Activated CD8-positive, alpha-beta memory T cell treated with anti-CD3 and anti-CD28 coated beads, Interleukin-2, amount 50 U/mL, for 48 hours (primary cell): ENCODE measurements around the gene UNC45A.
"Not testable (repeated sequence)": the region's sequence is repeated elsewhere in the genome, so short reads cannot be mapped to it uniquely, and the experiment has no call there.

Experiments
- DNase-seq: peaks from one replicate; pipeline ENCODE4 v3.0.0-alpha.2; 2020

The UNC45A gene

GRCh38 chr15:90903733-90904536, 31.1 kb upstream of the UNC45A start:
- no peak for DNase-seq

- DNase-seq: no peak
Observed at GRCh38 chr15:90904746-90905145, 30.3 kb upstream of the UNC45A start.

DNA sequence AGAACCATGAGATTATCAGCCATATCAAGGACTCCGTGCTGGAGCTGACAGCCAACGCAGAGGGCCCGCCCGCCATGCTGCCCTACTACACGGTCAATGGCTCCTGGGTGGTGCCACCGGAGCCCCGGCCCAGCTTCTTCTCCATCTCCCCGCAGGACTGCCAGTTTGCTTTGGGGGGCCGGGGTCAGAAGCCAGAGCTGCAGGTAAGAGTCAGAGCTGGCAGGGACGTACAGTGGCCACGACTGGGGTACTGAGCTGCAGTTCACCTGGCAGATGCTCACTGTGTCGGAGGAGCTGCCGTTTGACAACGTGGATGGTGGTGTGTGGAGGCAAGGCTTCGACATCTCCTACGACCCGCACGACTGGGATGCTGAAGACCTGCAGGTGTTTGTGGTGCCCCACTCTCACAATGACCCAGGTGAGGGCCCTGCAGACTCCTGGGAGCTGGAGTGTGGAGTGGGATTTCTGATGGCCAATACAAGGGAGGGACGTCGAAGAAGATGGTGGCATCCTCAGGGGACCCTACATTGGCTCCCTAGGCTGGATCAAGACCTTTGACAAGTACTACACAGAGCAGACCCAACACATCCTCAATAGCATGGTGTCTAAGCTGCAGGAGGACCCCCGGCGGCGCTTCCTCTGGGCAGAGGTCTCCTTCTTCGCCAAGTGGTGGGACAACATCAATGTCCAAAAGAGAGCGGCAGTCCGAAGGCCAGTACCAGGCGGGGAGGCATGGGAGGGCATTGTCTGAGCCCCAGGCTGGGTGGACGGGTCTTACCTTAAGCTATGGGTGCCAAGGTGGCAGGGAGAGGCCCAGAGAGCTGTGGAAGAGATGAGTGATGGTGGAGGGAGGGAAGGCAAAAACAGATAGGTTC, 29.5 kb upstream of the UNC45A start:
- DNase-seq: no peak

DNA sequence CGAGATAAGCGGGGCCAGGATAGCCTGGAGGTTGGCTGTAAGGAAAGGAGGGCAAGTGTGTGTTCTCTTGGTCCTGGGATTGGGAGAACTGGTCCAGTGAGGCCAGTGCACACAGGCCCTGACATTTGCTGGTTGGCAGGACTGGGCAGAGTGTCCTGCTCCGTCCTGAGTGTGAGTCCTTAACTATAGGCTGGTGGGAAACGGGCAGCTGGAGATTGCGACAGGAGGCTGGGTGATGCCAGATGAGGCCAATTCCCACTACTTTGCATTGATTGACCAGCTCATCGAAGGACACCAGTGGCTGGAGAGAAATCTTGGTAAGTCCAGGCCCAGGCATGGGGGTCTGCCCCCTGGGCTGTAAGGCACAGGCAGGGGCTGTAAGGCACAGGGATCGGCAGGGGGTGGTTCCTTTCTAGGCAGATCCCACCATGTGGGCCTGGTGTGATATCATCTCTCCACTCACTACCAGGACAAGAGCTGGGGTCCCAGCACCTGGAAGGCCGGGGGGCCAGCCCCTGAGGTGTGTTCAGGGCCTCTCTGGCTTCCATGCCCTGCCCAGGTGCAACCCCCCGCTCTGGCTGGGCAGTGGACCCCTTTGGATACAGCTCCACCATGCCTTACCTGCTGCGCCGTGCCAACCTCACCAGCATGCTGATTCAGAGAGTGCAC, 28.8 kb upstream of the UNC45A start:
- DNase-seq: no peak

GRCh38 chr15:90907051-90907660, 27.9 kb upstream of the UNC45A start:
- DNase-seq: no peak

DNA sequence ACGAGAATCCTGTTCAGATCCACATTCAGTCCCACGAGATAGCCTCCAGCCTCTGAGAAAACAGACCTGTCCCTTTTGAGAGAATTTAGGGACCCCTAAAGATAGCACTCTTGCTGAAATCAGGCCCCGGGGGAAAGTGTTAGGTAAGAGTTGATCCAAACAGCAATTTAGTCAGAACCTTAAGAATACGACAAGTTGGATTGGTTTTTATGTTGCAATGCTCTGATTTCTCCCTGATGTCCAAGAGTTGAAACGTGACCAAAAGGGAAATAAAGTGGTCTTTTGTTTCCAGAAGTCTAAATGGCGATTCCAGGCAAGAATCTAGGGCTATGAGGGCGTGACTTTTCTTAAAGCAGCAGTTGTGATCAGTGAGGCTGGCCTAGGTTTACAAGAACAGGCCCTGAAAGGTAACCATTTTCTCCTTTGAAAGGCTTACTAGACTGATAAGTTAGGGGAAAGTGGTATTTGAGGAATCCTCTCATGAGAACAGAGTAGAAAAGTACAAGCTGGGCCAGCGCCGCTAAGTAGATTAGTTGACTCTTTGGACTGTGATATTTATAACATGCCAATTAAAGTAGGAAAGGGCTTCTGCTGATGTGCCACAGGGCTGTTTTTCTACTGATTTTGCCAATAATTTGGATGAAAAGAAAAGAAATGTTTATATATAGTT, 27.1 kb upstream of the UNC45A start:
- no peak for DNase-seq

GRCh38 chr15:90909449-90909848, 25.6 kb upstream of the UNC45A start:
- not testable (repeated sequence) for DNase-seq

GRCh38 chr15:90909976-90910375, 25.1 kb upstream of the UNC45A start:
- no peak for DNase-seq

- DNase-seq: no peak
Observed at GRCh38 chr15:90910441-90911301, 24.4 kb upstream of the UNC45A start.

DNA sequence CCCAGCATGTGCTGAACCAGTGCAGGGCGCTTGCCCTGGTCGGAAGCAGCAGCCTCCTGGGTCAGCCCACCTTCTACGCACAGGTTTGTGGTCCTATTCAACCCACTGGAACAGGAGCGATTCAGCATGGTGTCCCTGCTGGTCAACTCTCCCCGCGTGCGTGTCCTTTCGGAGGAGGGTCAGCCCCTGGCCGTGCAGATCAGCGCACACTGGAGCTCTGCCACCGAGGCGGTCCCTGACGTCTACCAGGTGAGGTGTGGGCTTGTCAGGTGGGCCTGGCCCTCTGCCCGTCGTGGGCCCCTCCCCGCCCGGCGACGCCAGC, 23.8 kb upstream of the UNC45A start:
- DNase-seq: no peak

- no peak for DNase-seq
Observed at GRCh38 chr15:90911906-90912769, 22.9 kb upstream of the UNC45A start.

- no peak for DNase-seq
Observed at GRCh38 chr15:90912770-90913075, 22.4 kb upstream of the UNC45A start.

GRCh38 chr15:90913398-90913944, 21.6 kb upstream of the UNC45A start:
- DNase-seq: no peak

- DNase-seq: no peak
Observed at GRCh38 chr15:90914305-90915080, 20.6 kb upstream of the UNC45A start.

GRCh38 chr15:90915216-90915807, 19.8 kb upstream of the UNC45A start:
- no peak for DNase-seq

GRCh38 chr15:90915808-90916440, 19.2 kb upstream of the UNC45A start:
- DNase-seq: no peak

DNA sequence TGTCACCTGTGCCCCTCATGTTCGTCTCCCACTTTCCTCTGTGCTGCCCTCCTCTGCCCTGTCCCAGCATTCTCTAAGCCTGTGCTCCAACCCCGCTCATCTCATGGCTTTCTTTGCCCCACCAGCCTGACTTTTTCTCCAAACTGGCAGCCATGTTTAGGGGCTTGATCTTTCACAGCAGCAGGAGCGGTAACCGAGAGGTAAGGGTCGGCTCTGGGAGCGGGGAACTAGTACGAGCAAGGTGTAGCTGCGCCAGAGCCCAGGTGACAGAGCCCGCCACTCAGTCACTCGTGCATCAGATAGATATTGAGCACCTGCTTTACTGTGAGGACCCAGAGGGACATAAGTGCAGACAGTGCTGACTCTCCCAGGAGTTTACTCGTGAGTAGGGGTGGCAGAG, 18.6 kb upstream of the UNC45A start:
- no peak for DNase-seq

DNA sequence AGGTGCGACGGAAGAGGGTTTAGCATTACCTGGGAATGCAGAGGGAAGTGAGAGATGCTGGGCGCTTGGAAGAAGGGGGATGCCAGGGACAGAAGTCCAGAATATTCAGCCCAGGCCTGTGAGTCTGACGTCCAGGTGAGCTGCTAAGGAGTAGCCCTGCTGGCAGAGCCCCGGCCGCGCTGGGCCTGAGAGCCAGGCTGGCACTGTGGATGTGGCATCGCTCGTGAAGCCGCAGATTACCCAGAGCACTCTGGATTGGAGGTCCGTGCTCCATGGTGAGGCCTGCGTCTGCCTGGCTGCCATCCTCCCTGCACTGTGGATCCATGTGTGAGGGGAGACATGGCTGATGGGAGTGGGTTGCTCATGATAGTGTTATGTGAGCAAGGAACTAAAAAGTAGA, 17.5 kb upstream of the UNC45A start:
- DNase-seq: no peak
